Measurements from ENCODE around the gene WWP2.
"Not testable (repeated sequence)": the region's sequence is repeated elsewhere in the genome, so short reads cannot be mapped to it uniquely, and the experiment has no call there.

Gene WWP2

DNA sequence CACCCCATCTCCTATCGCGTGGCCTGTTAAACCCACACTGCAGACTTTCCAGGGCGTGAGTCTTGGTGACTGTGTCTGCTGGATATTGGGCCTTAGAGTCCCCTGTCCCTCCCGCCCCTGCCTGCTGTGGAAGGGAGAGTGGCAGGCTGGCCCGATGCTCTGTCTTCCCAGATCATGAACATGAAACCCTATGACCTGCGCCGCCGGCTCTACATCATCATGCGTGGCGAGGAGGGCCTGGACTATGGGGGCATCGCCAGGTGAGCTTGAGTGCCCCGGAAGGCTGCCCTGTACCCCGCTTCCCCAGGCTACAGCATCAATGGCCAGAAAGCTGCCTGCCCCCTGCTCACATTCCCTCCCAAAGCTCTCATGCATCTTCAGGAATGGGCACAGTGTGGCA lies 169.5 kb downstream of the WWP2 start:
- DNase-seq: no peak

DNA sequence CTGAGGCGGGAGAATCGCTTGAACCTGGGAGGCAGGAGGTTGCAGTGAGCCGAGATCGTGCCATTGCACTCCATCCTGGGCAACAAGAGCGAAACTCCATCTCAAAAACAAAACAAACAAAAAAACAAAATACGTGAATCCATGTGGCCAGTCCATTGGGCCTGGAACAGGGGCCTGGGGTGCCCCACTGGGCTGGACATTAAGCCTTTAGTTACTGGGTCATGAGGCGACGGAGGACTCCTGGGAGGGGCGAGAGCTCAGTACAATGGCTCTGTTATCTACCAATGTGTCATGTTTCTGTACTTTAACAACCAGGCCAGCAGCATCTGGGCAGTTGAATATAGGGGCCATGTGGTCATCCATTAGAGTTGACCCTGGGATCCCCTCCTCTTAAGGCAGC lies 170.1 kb downstream of the WWP2 start:
- DNase-seq: no peak

DNA sequence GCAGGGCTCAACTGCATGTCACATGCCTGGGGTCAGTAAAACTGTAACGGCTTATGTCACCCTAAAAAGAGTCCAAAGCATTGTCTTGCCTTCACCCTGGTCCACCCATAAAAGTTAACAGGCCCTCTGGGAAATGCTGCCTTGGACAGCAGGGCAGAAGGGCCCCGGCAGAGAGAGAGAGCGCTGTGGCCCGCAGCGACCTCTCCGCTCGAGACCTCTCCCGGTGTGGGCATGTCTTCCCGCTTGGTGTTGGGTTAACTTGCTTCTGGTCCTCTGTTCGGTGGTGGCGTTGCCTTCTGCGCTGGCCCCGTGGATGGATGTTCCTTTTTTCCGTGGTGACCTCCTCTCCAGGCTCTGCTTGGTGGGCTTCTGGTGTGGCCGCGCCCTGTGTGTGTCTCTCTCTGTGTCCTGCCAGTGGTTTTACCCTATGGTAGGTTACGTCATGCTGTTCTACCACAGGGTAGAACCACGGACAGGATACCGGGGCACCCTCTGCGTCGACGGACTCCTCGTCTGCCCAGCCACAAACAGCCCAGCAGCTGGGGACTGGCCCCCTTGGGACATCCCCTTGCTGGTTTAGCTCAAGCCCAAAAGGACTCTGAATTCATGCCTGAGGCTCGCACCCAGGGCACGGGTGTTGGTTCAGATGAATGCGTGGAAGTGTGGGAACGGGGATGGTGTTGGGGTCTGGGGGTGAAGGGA lies 170.7 kb downstream of the WWP2 start:
- no peak for DNase-seq

DNA sequence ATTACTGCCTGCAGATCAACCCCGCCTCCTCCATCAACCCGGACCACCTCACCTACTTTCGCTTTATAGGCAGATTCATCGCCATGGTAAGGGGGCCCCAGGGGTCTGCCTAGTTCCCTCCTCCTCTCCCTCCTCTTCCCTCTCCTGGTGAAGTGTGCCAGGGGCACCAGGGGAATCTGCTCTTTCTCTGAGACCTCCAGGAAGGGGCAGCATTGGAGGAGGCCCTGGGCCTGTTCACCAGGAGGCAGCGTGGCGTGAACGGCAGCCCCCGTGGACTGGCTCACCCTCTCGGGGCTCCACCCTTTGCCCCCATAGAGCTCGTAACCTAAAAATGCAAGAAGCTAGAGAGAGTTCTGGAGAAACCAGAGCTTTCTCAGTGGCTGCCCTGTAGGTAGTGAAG lies 171.9 kb downstream of the WWP2 start:
- DNase-seq: no peak

DNA sequence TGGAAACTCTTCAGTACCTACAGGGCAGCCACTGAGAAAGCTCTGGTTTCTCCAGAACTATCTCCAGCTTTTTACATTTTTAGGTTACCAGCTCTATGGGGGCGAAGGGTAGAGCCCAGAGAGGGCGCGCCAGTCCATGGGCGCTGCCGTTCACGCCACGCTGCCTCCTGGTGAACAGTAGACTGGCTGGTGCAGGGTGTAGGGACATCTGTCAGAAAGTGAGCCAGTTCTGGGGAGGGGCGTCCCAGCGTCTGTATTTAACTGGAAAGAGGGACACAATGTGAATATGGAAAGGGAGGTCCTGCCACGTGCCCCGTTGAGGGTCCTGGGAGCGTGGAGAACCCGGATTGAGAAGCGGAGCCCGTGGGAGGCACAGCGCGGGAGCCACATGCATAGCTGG lies 172.6 kb downstream of the WWP2 start:
- DNase-seq: no peak

DNA sequence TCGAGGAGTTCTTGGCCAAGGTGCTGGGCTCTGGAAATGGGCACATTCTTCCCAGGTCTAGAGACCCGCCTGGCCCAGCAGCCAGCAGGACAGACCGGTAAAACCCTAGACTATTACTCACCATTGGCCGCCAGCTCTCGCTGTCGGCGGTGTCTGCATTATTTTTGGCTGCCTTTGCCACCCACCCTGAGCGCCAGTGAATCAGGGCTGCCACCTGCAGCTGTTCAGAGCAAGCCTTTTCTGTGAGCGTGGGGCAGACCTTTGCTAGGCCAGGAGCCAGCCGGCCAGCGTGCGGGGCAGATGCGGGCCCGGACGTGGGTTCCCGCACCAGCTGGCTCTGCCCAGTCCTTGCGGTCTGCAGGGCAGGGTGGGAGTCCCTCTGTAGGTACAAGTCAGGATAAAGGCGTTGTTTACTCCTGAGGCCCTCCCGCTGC lies 173.2 kb downstream of the WWP2 start:
- no peak for DNase-seq

DNA sequence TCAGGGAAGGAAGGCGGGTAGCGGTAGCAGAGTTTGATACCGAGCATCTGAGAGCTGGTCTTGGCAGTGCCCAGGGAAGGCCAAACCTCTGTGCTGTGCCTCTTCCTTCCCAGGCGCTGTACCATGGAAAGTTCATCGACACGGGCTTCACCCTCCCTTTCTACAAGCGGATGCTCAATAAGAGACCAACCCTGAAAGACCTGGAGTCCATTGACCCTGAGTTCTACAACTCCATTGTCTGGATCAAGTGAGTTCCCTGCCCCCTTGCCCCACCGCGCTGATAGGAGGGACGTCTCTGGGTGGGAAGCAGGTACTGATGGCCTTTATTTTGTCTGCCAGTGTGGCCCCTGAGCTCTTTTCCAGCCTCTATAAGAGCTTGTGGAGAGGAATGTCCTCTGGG lies 173.6 kb downstream of the WWP2 start:
- no peak for DNase-seq

DNA sequence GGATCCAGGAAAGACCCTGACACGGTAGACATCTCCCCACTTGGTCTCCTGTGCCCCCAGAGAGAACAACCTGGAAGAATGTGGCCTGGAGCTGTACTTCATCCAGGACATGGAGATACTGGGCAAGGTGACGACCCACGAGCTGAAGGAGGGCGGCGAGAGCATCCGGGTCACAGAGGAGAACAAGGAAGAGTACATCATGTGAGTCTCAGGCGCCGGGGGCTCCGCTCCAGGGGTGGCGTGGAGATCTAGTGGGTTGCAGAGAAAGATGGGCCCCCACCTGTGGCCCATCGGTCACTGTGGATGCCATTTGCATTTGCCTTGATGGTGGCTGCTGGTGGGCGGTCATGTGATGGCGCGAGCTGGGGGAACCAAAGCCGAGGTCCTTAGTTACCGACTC lies 174.1 kb downstream of the WWP2 start:
- no peak for DNase-seq

DNA sequence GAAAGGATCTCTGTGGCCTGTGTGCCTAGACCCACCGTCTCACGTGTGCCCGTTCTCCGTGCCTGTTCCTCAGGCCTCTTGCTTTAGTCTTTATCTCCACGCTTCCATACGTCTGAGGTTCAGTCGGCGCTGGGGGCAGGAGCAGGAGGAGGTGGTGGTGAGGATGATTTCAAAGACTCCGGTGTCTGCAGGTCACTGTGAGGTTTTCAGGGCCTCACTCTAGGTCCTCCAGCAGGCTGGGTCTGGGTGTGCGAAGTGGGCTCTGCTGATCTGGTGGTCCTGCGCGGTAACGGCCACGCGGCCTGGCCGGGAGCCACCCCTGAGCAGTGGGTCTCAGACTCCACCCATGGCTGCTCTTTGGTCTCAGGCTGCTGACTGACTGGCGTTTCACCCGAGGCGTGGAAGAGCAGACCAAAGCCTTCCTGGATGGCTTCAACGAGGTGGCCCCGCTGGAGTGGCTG lies 174.6 kb downstream of the WWP2 start:
- DNase-seq: no peak

DNA sequence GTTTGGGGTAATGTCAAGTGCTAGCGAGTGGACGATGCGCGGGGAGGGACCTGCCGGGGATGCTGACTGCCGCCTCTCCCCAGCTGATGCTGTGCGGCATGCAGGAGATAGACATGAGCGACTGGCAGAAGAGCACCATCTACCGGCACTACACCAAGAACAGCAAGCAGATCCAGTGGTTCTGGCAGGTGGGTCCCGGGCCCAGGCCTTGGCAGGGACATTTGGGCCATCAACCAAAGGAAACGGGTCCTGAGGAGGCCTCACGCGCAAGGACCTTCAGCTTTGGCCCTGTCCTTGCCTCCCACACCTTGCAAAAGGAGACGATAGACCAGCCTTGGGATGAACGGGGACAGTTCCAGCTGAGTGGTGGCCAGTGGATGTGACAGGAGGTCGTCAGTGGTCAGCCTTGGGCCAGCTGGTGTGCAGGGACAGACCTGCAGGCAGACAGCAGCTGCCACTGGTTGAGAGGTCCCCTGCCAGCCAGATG lies 175.4 kb downstream of the WWP2 start:
- no peak for DNase-seq

DNA sequence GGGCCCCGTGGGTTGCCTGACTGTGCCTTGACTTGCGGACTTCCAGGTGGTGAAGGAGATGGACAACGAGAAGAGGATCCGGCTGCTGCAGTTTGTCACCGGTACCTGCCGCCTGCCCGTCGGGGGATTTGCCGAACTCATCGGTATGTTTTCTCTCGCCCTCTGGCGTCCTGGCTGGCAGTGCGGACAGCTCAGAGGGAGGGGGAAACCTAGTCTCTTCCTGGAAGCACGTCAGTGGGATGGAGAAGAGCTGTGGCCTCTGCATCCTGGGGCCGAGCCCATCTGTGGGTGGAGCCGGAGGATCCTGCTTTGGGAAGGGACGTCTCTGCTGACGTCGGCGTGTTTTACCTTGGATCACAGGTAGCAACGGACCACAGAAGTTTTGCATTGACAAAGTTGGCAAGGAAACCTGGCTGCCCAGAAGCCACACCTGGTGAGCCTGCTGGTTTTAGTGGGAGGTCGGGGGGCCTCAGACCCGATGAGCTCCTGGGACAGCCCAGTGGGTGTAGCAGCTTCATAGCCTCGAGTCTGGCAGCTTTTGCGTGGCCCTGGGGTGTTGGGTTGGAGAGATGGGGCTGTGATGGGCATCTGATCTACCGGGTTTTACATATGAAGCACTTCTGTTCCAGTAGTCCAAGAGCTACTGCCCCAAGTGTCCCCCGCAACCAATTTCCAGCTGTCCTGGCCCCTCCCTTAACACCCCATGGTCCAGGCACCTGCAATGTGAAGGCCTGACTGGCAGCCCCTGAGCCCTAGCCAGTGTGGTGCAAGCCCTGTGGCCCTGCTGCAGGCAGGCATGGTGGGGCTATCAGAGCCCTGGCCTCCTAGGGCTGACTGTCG lies 177.1 kb downstream of the WWP2 start:
- DNase-seq: no peak

DNA sequence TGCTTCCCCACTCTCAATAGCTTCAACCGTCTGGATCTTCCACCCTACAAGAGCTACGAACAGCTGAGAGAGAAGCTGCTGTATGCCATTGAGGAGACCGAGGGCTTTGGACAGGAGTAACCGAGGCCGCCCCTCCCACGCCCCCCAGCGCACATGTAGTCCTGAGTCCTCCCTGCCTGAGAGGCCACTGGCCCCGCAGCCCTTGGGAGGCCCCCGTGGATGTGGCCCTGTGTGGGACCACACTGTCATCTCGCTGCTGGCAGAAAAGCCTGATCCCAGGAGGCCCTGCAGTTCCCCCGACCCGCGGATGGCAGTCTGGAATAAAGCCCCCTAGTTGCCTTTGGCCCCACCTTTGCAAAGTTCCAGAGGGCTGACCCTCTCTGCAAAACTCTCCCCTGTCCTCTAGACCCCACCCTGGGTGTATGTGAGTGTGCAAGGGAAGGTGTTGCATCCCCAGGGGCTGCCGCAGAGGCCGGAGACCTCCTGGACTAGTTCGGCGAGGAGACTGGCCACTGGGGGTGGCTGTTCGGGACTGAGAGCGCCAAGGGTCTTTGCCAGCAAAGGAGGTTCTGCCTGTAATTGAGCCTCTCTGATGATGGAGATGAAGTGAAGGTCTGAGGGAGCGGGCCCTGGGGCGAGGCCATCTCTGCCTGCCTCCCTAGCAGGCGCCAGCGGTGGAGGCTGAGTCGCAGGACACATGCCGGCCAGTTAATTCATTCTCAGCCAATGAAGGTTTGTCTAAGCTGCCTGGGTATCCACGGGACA lies 177.9 kb downstream of the WWP2 start:
- no peak for DNase-seq

DNA sequence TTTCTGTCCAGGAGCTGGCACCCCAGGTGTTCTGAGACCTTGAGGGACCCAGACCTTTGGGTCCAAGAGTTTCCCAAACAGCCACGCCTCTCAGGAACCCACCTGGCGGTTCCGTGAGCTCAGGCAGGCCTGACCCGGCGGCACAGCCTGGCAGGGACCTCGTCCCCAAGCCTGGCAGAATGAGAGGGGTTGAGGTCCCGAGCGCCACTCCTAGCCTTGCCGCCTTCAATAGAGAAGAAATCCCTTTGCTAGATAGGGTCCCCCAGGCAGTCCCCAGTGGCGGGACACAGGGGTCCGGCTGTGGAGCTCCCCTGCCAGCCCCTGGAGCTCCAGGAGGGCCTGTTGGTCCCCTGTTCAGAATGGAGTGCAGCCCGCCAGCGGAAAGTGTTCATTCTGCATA lies 178.5 kb downstream of the WWP2 start:
- DNase-seq: no peak

DNA sequence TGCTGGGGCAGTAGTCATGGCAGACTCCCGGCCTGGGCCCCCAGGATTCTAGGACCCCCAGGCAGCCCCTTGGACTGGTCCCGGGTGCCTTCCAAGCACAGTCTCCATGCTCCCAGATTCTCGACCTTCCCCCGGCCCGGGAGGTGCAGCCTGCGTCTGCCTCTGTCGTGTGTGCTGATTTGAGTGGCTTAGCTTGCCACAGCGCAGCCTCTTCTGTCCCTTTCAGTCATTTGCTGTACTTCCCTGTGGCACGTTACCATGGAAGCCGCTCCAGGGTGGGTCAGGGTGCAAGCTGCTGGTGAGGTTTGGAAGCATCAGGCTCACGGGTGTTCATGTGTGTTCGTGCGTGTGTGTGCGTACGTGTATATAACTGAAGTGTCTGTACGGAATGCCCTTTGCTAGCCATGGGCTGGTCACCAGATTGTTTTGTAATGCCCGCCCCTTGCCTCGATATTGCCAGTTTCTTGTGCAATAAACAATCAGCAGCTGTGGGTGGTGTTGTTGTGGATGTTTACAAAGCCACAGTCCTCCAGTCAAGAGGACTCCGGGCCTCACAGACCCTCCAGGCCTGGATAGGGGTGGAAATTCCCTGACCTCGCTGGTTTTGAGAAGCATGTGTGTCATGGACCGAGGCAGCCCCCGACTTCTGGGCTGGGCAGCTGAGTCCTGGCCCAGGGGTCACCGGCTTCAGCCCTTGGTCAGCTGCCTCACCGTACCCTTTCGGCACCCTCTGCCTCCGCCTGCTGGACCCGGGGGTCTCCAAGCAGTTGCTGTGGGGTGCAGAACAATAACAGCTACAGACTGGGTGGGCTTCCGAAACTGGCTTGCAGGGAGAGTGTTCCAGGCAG lies 179.3 kb downstream of the WWP2 start:
- no peak for DNase-seq

DNA sequence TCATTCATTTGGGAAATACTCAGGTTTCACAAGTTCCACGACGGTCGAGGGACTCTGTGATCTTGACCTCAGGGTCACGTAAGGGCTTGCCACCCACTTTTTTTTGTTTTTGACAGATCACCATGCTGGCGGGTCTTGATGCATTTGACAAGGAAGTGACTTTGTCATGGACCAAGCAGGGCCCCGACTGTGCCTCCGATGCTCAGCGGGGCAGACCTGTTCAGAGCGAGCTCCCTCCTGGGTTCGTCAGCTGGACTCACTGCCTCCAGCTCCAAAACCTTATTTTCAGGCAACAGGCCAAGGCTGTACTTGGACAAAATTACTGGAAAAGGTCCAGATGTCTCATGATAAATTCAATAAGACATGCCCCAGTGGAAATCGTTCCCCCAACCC lies 180.0 kb downstream of the WWP2 start:
- no peak for DNase-seq

DNA sequence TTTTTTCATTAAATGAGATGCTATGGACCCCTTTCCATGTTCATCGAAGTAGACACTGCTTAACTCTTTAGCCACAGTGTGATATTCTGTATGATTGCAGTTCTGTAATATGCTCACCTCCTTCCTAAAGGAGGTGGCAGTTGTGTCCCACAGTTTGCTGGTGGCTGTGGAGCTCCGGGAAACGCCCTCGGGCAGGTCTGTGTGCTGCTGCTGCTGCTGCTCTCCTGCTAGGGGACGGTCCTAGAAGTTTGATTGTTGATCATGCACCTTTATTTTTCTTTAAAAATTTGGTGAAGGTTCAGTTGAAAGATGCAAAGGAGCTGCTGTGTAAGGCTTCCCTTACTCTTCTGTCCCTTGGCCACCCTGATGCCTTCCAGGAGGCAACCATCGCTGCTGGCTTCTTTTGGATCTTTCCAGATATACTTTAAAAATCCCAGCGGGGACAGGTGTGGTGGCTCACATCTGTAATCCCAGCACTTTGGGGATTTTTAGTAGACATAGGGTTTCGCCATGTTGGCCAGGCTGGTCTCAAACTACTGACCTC lies 180.6 kb downstream of the WWP2 start:
- DNase-seq: no peak

DNA sequence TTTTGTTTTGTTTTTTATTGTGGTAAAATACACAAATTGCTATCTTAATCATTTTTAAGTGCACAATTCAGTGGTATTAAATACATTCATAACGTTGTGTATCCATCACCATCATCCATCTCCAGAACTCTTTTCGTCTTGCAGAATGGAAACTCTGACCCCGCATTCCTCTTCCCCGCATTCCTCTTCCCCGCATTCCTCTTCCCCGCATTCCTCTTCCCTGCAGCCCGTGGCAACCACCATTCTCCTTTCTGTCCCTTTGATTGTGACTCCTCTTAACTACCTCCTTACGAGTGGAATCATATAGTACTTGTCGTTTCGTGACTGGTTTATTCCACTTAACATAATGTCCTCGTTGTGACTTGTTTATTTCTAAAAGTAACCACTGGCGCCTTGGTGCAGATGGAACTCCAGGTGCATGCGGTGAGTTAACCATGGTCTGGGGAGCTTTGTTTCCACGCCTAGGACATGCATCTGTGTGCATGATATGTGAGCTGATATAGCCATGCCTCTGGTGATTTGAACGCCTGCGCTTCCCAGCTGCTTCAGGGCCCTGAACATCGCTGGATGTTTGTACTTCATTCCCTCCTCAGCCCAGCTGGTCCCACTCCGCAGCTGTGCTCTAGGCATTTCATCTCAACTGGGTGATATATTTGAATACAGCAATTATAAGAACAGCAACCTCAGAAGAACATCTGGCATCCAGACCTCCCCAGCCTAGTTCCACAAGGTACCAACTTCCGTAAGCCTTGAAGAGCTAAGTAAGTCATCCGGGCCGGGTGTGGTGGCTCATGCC lies 181.3 kb downstream of the WWP2 start:
- not testable (repeated sequence) for DNase-seq

DNA sequence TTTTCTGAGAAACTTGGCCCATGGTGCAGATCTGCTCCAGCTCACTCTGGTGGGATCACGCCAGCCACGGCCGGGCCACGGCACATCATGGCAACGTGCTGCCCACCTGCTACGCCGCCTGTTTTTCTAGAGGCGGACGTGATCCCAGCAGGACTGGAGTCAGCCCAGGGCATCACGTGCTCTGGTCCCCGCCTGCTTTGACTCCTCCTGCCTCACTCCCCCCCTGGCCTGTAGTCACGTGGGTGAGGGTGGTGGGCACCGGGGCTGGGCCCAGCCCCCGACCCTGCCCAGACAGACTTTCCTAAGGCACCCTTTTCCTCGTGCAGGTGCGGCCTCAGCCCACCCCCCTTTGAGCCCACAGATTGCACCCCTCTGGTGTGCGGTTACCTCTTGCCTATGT lies 188.3 kb downstream of the WWP2 start:
- DNase-seq: not testable (repeated sequence)

DNA sequence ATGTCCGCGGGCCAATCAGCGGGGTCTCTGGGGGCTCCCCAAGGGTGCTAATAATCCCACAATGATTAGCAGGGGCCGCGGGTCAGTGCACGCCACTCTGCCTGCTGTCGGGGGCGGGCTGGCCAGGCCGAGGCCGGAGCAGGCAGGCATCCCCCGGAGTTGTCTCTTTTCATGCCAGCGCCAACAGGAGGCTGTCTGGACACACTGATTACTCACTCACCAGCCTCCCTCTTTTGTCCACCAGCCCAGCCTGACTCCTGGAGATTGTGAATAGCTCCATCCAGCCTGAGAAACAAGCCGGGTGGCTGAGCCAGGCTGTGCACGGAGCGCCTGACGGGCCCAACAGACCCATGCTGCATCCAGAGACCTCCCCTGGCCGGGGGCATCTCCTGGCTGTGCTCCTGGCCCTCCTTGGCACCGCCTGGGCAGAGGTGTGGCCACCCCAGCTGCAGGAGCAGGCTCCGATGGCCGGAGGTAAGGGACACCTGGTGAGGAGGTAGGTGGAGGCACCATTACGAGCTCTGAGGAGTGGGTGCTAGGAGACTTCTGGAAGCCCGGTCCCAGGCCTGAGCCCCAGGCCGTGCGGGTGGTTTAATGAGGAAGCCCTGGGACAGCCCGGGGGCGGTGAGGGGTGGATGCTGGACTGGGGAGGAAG lies 189.0 kb downstream of the WWP2 start, which contains the start of gene CLEC18A:
CLEC18A (plus strand) TSS at position 318 of the 655 bp plus-strand sequence; CDS start at position 351, 33 bp downstream.
- not testable (repeated sequence) for DNase-seq

DNA sequence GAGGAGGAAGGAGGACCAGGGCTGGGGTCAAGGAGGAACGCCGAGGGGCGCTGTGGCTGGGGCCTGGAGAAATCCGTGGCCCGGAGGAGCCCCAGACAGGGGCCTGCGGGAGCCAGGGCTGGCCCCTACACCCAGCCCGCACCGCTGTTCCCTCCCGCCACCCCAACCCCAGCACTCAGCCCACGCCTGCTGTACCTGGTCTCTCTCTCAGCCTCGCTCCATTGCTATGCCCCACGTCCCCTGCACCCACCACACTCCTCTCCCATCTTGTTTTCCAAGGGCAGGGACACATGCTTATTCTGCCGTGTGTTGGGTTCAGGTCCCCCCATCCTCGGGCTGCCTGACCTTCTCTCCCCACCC lies 189.5 kb downstream of the WWP2 start:
- DNase-seq: not testable (repeated sequence)

DNA sequence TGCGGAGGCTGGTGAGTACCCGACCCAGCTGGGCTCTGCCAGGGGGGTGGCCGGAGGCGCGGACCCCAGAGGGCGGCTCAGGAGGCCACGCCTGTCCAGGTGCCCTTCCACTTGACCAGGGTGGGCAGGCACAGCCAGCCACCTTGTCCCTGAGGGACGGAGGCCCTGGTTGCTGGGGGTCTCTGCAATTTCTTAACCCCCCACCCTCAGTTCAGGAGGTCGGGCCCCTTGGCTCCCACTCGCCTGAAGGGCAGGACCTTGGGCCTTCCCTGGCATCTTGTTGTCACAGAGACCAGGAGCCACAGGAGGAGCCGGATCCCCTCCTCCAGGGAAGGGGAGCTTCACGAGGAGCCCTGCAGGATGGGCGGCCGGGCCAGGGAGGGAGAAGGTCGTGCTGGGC lies 190.0 kb downstream of the WWP2 start:
- not testable (repeated sequence) for DNase-seq

Measured in AML-193 (cell line).